PC-3 (cell line): ENCODE measurements around the gene ITGA7.
A peak's percentile ranks its signal among the peaks of the same experiment; 100 is the strongest.

Source experiments
- EZH2 ChIP-seq: fragments of 300-600 bp; sonication (generic); IDR thresholded peaks from one replicate; pipeline ENCODE4 v1.6.1; 2017; ENCODE audit warnings: antibody characterized with exemption, mild to moderate bottlenecking, low read length; ENCODE audit not compliant: unreplicated experiment
- EZH2phosphoT487 ChIP-seq: fragments of 300-600 bp; sonication (generic); IDR thresholded peaks from 2 replicates; pipeline ENCODE4 v1.6.1; 2018; ENCODE audit warnings: mild to moderate bottlenecking, antibody characterized with exemption, low read length, borderline replicate concordance
- TF ChIP-seq, protein P1 (sequence below): fragments of 300-600 bp; sonication (generic); conservative IDR thresholded peaks from 2 replicates; pipeline ENCODE4 v1.5.1; 2017; ENCODE audit warnings: antibody characterized with exemption, low read depth, mild to moderate bottlenecking, low read length

GRCh38 chr12:55736780-55737580, 29.3 kb upstream of the ITGA7 start:
- TF ChIP-seq EZH2 (no peak), EZH2phosphoT487 (no peak)
- TF ChIP-seq, protein P1, sequence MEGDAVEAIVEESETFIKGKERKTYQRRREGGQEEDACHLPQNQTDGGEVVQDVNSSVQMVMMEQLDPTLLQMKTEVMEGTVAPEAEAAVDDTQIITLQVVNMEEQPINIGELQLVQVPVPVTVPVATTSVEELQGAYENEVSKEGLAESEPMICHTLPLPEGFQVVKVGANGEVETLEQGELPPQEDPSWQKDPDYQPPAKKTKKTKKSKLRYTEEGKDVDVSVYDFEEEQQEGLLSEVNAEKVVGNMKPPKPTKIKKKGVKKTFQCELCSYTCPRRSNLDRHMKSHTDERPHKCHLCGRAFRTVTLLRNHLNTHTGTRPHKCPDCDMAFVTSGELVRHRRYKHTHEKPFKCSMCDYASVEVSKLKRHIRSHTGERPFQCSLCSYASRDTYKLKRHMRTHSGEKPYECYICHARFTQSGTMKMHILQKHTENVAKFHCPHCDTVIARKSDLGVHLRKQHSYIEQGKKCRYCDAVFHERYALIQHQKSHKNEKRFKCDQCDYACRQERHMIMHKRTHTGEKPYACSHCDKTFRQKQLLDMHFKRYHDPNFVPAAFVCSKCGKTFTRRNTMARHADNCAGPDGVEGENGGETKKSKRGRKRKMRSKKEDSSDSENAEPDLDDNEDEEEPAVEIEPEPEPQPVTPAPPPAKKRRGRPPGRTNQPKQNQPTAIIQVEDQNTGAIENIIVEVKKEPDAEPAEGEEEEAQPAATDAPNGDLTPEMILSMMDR: peak; percentile 98
